HG03342 (cell line): Measurements from ENCODE around the gene HDAC9.
"Not testable (repeated sequence)": the region's sequence is repeated elsewhere in the genome, so short reads cannot be mapped to it uniquely, and the experiment has no call there.

Experiments used
- ATAC-seq: cut with Tn5 transposase; IDR thresholded peaks from one replicate; pipeline ENCODE4 v1.9.1; 2021; ENCODE audit warnings: mild to moderate bottlenecking, moderate library complexity; ENCODE audit not compliant: unreplicated experiment

HDAC9 gene

GRCh38 chr7:18936265-18936664 lies 440.7 kb downstream of the HDAC9 start:
- no peak for ATAC-seq

- ATAC-seq = no peak
These were observed 444.4 kb downstream of the HDAC9 start for GRCh38 chr7:18939771-18940592.

- no peak for ATAC-seq
These were observed 445.1 kb downstream of the HDAC9 start for GRCh38 chr7:18940593-18941134.

GRCh38 chr7:18941207-18941606 lies 445.7 kb downstream of the HDAC9 start:
- ATAC-seq = no peak

GRCh38 chr7:18948521-18948920 lies 453.0 kb downstream of the HDAC9 start:
- ATAC-seq = no peak

- ATAC-seq = no peak
These were observed 457.3 kb downstream of the HDAC9 start for GRCh38 chr7:18952846-18953245.

GRCh38 chr7:18958627-18959026 lies 463.1 kb downstream of the HDAC9 start:
- ATAC-seq = no peak

- ATAC-seq = no peak
These were observed 465.2 kb downstream of the HDAC9 start for GRCh38 chr7:18960725-18961124.

- no peak for ATAC-seq
These were observed 466.5 kb downstream of the HDAC9 start for GRCh38 chr7:18962031-18962430.

GRCh38 chr7:18965657-18966056 lies 470.1 kb downstream of the HDAC9 start:
- no peak for ATAC-seq

- ATAC-seq = not testable (repeated sequence)
These were observed 472.2 kb downstream of the HDAC9 start for GRCh38 chr7:18967755-18968154.

GRCh38 chr7:18971839-18972238 lies 476.3 kb downstream of the HDAC9 start:
- no peak for ATAC-seq

GRCh38 chr7:18974803-18975202 lies 479.3 kb downstream of the HDAC9 start:
- no peak for ATAC-seq

- no peak for ATAC-seq
These were observed 479.7 kb downstream of the HDAC9 start for GRCh38 chr7:18975276-18975675.

- ATAC-seq = no peak
These were observed 480.2 kb downstream of the HDAC9 start for GRCh38 chr7:18975689-18976280.

GRCh38 chr7:18976715-18977471 lies 481.3 kb downstream of the HDAC9 start:
- no peak for ATAC-seq

GRCh38 chr7:18978108-18978495 lies 482.6 kb downstream of the HDAC9 start:
- ATAC-seq = no peak

GRCh38 chr7:18990700-18991099 lies 495.2 kb downstream of the HDAC9 start:
- ATAC-seq = not testable (repeated sequence)

- no peak for ATAC-seq
These were observed 498.6 kb downstream of the HDAC9 start for GRCh38 chr7:18993933-18994668.

GRCh38 chr7:18995270-18995671 lies 499.7 kb downstream of the HDAC9 start:
- ATAC-seq = no peak
